NCI-H2171 treated with DMSO at 0.1 percent for 48 hours (cell line): ENCODE results near the gene PROK1.
"Not testable (repeated sequence)": the region's sequence is repeated elsewhere in the genome, so short reads cannot be mapped to it uniquely, and the experiment has no call there.

Experiments
- DNase-seq: peaks from one replicate; lab custom pipeline; 2025; lab: John Stamatoyannopoulos, UW

The PROK1 gene, protein sequence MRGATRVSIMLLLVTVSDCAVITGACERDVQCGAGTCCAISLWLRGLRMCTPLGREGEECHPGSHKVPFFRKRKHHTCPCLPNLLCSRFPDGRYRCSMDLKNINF

GRCh38 chr1:110450929-110451328 is at the start of gene PROK1:
Gene PROK1 (plus strand): TSS chr1:110451149. CDS start chr1:110451217, 68 bp downstream.
- DNase-seq = no peak

DNA sequence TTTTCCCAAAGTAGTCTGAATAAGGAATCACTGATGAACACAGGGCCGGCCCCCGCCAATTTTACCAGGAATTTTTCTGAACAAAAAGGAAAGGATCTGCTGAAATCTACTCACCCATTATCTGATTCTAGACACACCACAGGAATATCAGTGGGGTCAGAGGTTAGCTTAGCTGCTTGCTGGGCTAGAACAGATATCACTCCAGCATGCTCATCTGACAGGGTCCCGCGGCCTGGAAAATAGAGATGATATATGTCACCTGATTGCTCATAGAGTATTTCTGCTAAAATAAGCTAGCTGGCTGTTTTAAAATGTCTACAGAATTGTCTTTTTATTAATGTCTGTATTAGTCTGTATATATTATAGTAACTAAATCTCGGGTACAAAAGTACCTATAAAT is 47.1 kb upstream of the PROK1 start:
- DNase-seq = no peak

DNA sequence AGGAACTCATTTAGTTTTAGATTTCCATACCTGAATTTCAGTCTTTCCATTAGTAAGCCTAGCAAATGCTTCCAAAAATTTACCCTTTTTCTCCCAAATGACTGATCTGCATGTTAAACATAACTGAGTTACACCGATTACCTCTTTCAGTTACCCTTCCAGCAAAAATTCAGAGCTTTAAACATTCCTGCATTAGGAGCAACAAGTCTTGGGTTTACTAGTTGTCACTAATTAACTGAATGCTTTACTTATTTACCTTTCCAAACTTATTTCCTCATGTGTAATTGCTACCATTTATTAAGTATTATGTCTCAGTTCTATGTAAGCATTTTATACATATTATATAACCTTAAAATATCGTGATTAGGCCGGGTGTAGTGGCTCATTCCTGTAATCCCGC is 46.5 kb upstream of the PROK1 start:
- DNase-seq = no peak

DNA sequence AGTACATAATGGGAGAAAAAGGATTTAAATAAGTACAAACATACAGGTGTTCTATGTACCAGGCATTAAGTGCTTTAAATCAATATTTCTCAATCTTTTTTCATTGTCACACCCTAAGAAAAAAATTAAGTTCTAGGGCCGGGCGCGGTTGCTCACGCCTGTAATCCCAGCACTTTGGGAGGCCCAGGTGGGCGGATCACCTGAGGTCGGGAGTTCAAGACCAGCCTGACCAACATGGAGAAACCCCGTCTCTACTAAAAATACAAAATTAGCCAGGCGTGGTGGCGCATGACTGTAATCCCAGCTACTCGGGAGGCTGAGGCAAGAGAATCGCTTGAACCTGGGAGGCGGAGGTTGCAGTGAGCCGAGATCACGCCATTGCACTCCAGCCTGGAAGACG is 44.5 kb upstream of the PROK1 start:
- DNase-seq = not testable (repeated sequence)

DNA sequence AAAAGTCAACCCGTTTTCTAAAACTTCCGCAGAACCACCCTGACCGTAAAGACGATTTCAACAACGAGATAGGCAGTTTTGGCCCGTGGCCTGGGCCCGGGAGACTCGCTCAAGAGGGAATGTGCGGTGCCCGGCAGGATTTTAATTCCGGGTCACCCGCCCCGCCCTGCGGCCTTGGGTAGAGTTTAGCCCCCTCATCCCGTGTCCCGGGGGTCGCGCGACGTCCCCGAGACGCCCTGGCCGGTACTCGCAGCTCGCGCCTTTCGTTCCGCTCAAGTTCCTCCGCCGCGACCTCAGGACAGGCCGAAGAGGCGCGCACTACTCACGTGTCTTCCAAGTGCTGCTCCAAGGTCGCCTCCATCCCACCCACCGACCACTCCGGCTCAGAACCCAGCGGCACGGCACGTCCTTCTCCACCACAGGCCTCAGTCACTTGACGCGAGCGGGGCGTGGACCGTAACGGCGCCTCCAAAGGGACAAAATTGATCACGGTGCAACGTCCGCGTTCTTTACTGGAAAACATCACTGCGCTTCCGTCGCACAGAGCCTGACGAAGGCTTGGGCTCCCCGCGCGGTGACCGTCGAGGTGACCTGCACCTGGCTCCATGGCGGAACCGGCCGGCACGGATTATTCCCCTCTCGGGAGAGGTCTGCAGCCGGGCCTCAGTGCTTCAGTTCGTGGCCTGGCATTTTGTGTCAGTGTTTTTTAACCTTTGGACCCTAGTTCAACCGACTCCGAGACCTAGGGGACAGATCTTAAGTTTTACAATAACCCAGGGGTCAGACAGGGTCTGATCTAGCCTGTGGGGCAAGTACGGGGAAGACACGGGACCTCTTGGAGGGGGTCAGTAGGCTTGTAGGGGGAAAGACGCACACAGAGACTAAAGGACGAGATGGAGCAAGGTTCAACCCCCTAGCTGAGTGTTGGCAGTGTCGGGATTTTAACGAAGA is 43.4 kb upstream of the PROK1 start, which contains the start of gene LAMTOR5:
TSS of gene LAMTOR5 (minus strand) at position 435 of the 951 bp plus-strand sequence. CDS start at position 361, 74 bp downstream.
- DNase-seq = peak; percentile 89

- no peak for DNase-seq
These were observed 42.5 kb upstream of the PROK1 start for GRCh38 chr1:110408488-110408887.

- no peak for DNase-seq
These were observed 41.6 kb upstream of the PROK1 start for GRCh38 chr1:110409316-110409715.

GRCh38 chr1:110411173-110411735 is 39.7 kb upstream of the PROK1 start:
- no peak for DNase-seq

DNA sequence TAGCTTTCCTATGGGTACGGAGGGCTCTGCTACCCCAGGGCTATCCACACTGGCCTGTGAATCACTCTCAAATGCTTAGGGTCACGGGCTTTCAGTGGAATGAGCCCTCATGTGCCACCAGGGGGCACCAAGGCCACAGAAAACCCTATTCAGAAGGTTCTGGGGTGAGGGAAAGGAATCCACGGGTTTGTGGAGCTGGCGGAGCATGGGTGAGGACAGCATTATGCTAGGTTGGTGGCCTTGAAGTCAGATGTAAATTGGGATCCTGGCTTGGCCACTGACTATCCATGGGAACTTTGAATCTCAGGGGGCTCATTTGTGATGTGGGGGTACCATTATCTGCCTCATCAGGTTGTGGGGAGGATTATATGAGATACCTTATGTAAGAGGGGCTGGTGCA is 38.4 kb upstream of the PROK1 start:
- peak; percentile 40 for DNase-seq

DNA sequence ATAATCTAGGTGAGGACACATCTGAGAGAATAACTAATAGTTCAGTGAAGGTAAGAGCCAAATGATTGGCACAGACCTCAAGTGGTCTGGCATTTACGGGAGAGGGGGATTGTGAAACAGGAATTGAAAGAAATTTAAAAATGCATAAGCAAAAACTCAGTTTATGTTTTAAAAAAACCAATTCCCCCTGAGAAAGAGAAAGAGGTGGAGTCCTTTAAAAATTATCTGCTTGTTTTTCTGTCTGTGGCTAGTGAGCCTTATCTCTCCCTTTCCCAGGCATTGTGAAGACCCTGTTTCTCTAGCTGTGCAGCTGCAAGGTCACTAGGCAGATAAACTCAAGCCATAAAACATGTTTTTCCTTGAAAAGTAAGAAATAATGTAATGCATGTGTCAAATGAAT is 37.9 kb upstream of the PROK1 start:
- not testable (repeated sequence) for DNase-seq

DNA sequence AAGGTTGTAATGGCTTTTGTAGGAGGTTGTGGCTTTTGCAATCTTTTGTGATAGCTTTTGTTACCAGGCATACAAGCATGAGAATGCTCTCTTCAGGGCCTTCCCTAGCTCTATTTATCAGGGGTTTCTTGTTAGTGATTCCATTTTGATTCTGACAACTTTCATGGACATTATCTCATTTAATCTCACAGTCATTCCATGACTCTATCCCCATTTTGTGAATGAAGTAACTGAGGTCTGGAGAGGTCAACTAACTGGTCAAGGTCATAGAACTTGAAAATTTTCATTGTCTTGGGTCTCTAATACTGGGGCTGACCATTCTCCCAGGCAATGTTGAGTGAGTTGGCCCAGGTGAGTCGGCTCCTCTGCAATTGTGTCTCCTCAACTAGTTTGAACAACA is 32.2 kb upstream of the PROK1 start:
- no peak for DNase-seq

DNA sequence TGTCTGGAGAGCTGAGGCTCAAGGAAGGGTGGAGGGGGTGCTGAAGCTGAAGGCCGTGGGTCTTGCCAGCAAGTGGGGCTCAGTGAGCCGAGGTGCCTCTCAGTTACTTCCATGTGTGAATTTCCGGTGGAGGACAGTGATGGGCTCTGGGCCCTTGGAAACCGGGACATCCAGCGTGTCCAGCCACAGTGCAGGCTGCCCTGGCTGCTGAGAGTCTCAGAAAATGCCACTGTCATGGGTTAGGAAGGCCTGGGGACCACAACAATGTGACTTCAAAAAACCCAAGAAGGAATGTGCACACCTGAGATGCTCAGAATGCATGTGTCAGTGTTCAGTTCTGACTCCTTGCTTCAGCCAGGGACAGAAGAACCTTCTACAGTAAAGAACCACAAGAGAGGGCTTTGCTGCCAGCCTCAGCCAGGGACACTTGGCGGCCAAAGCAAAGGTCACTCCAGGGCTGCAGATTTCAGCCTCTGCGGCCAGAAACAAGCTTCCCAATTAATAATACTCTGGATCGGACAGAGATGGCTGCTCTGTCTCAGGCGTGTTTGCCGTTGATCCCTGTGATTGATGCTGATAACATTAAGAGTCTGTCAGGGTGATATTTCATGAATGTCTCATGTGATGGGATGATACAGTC is 30.8 kb upstream of the PROK1 start:
- no peak for DNase-seq

- DNase-seq = no peak
These were observed 29.8 kb upstream of the PROK1 start for GRCh38 chr1:110420874-110421793.

- DNase-seq = no peak
These were observed 26.0 kb upstream of the PROK1 start for GRCh38 chr1:110424699-110425611.

- no peak for DNase-seq
These were observed 25.3 kb upstream of the PROK1 start for GRCh38 chr1:110425612-110426152.

DNA sequence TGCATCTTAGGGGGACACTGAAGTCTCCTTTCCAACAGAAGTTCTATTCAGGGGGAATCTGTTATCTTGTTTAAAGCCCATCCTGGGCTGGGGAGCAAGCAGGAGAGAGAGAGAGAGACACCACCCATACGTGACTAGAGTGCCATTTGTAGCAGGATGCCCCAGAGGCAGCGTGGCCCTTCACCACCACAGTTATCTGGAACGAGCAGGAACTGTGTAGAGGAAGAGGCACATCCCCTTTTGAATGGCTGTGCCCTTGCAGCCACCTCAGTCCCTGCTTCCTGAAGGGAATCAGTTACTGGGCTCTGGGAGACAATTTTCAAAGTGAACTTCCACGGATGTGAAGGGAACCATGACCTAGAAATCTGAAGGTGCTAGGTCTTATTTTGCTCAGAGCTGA is 24.1 kb upstream of the PROK1 start:
- DNase-seq = no peak

- DNase-seq = no peak
These were observed 22.0 kb upstream of the PROK1 start for GRCh38 chr1:110428946-110429345.

DNA sequence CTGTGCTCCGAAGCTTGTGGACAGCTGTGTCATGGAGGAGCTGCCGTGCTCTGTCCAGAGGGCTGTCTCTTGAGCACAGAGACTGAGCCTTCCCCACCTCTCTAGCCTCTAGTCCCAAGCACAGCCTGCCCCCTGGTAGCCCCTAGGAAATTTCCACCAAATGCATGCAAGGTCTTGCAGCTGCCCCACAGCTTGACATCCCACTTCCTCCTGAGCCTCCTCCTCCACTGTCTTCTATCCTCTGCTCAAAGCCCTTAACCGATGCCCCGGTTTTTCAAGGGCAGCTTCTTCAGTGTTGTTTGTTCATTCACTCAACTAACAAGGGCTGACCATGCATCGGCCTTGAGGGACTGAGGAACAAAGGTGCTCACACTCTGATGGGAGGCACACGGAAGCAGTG is 20.6 kb upstream of the PROK1 start:
- no peak for DNase-seq

- no peak for DNase-seq
These were observed 20.0 kb upstream of the PROK1 start for GRCh38 chr1:110430901-110431300.

- no peak for DNase-seq
These were observed 17.7 kb upstream of the PROK1 start for GRCh38 chr1:110433213-110433612.
